Adrenal gland (tissue), 5 donors: ENCODE results near the gene AGPAT2.

Source experiments
- CTCF ChIP-seq, 6 experiments: fragments of 450-650 bp in 4 of 6; fragments of 200-600 bp in 2 of 6; sonication (generic) in 1 of 6; IDR thresholded peaks; 1 replicate in 5 of 6; 2 replicates in 1 of 6; pipeline versions ENCODE4 v1.5.1 to v1.8.0; 2016 to 2021; ENCODE audit warnings: antibody characterized with exemption in 6 of 6, mild to moderate bottlenecking in 2 of 6, moderate library complexity in 1 of 6
- POLR2A ChIP-seq, 2 donors: fragments of 450-650 bp; IDR thresholded peaks; one replicate each; pipeline ENCODE4 v1.6.1; 2017; ENCODE audit warnings: antibody characterized with exemption in 2 of 2, mild to moderate bottlenecking in 2 of 2, moderate library complexity in 1 of 2
- donor health status: DM: no; HTN: no; CAD: no.

GRCh38 chr9:136665111-136665703, 22.1 kb downstream of the AGPAT2 start:
- peak in 4 of 6 experiments; percentile 14 to 41 (median 20) for TF ChIP-seq CTCF (IDR thresholded peaks at IDR 0.05)
- no peak for TF ChIP-seq POLR2A (IDR thresholded peaks at IDR 0.05)
